Testis (tissue), 2 donors: ENCODE data around the gene PYY.

Experiments used
- POLR2A ChIP-seq: fragments of 450-650 bp; IDR thresholded peaks from one replicate; pipeline ENCODE4 v1.6.1; 2017; ENCODE audit warnings: antibody characterized with exemption, mild to moderate bottlenecking, moderate library complexity
- TF ChIP-seq, protein P1 (sequence below), 3 experiments: fragments of 450-650 bp in 2 of 3; fragments of 200-600 bp in 1 of 3; sonication (generic) in 1 of 3; IDR thresholded peaks; one replicate each; pipeline ENCODE4 v1.5.1; 2016 to 2019; ENCODE audit warnings: antibody characterized with exemption in 3 of 3, mild to moderate bottlenecking in 2 of 3, moderate library complexity in 1 of 3

DNA sequence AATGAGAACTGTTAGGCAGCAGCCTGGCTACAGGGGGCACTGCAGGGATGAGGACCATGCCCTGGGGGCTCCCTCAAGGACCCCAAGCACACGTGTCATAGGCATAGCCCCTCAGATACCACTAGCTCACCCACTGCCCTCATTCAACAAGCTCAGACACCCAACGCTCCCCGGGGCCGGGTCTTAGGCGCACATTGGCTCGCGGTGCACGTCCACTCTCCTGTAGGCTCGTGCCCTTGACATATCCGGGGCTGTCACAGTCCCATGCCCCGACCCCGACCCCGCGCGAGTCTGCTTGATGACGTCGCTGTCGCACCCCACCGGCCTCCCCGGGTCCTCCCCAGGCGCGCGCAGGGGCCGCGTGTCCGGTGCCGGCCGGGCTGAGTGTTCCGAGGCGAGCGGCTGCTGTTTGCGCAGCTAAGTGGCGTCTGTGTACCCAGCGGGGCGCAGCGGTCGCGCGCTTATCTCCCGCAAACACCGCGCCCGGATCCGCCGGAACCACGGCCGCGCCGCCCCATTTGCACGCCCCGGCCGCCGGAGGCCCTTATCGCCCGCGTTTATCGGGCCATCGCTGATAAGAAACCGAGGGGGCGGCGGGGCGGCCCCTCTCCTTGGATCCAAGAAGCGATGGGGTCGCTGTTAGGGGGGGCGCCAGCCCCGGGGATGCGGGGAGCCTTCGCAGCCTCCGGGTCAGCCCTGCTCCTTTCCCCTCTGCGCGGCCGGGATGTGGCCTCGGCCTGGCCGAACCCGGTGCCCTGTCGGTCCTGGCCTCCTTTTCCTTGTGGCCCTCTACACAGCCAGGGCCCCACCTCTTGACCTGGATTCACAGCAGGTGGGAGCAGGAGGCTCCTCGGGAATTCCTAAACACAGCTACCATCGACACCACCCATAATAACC, 30.0 kb upstream of the PYY start:
- TF ChIP-seq, protein P1, sequence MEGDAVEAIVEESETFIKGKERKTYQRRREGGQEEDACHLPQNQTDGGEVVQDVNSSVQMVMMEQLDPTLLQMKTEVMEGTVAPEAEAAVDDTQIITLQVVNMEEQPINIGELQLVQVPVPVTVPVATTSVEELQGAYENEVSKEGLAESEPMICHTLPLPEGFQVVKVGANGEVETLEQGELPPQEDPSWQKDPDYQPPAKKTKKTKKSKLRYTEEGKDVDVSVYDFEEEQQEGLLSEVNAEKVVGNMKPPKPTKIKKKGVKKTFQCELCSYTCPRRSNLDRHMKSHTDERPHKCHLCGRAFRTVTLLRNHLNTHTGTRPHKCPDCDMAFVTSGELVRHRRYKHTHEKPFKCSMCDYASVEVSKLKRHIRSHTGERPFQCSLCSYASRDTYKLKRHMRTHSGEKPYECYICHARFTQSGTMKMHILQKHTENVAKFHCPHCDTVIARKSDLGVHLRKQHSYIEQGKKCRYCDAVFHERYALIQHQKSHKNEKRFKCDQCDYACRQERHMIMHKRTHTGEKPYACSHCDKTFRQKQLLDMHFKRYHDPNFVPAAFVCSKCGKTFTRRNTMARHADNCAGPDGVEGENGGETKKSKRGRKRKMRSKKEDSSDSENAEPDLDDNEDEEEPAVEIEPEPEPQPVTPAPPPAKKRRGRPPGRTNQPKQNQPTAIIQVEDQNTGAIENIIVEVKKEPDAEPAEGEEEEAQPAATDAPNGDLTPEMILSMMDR (IDR thresholded peaks at IDR 0.05): peak in 1 of 3 experiments; percentile 13
- TF ChIP-seq POLR2A: no peak
